Ovary (tissue), 9 donors: ENCODE data around the gene HOXB8. TPM values are rescaled to one million over a fixed set of nuclear protein-coding genes. Genes with fewer than 3 reads are reported as not detected.

Experiments used
- DNase-seq, 5 donors: peaks; one replicate each; pipeline ENCODE4 v3.0.0-alpha.2; 2019 to 2020
- H3K27ac ChIP-seq, 2 donors: fragments of 200-600 bp; one replicate each; pipeline versions ENCODE4 v1.5.1 to v1.8.0; 2019 to 2022
- H3K27me3 ChIP-seq: fragments of 200-600 bp; one replicate; pipeline ENCODE4 v1.8.0; 2022
- H3K36me3 ChIP-seq: fragments of 200-600 bp; sonication (generic); one replicate; pipeline ENCODE4 v1.5.1; 2019
- H3K4me1 ChIP-seq: one replicate; pipeline ENCODE4 v1.8.1; 2013; ENCODE audit warnings: mild to moderate bottlenecking, moderate library complexity; ENCODE audit not compliant: insufficient read depth
- H3K4me3 ChIP-seq: fragments of 200-600 bp; sonication (generic); one replicate; pipeline ENCODE4 v1.5.1; 2017
- H3K9me3 ChIP-seq, 2 donors: fragments of 200-600 bp in 1 of 2; sonication (generic) in 1 of 2; one replicate each; pipeline versions ENCODE4 v1.5.1 to v1.8.1; 2013 to 2019; ENCODE audit warnings: mild to moderate bottlenecking in 1 of 2, moderate library complexity in 1 of 2
- CTCF ChIP-seq, 3 donors: fragments of 450-650 bp in 2 of 3; fragments of 200-600 bp in 1 of 3; IDR thresholded peaks; one replicate each; pipeline versions ENCODE4 v1.5.1 to v1.8.0; 2016 to 2022; ENCODE audit warnings: antibody characterized with exemption in 3 of 3, mild to moderate bottlenecking in 1 of 3
- EP300 ChIP-seq: sonication (generic); formaldehyde crosslinking; IDR thresholded peaks from one replicate; pipeline ENCODE4 v1.6.1; 2017; ENCODE audit warnings: antibody characterized with exemption
- POLR2A ChIP-seq: fragments of 450-650 bp; IDR thresholded peaks from one replicate; pipeline ENCODE4 v1.6.1; 2017; ENCODE audit warnings: antibody characterized with exemption, mild to moderate bottlenecking, moderate library complexity
- WGBS, 3 donors: extraction: QIAGEN DNeasy Blood & Tissue Kit in 1 of 3; methylation state at CpG; one replicate each; pipeline versions ENCODE4 v1.1.5 to v1.1.7; 2013 to 2017; 5-methylcytosine and 5-hydroxymethylcytosine counted together
- intact Hi-C, 4 donors: fragments of 100-400 bp; cut with DNase I; formaldehyde crosslinking; loops; one replicate each; pipeline versions ENCODE4 v1.11.0 to v1.15.1; 2022 to 2023
- polyA plus RNA-seq, 2 donors: library from polyadenylated mRNA; stranded (reverse); fragments of 200-250 nt in 1 of 2; fragments of 350-450 nt in 1 of 2; fragmentation: Illumina TruSeq in 1 of 2; extraction: RNeasy Lipid Tissue Mini Kit (QIAGEN cat#74804) in 1 of 2; gene quantifications; one replicate each; pipeline ENCODE4 v1.2.3, GENCODE V29; 2013 to 2014
- total RNA-seq, 7 donors: library from RNA; depleted of rRNA in 2 of 7; stranded (reverse); fragments of >200 nt in 2 of 7; fragmentation: NEBNext Ultra II Directional in 3 of 7; extraction: Animal tissue kit (Norgen Biotek cat#: 25700) in 3 of 7; gene quantifications; one replicate each; pipeline versions ENCODE4 v1.1.0 to v1.2.4, GENCODE V29; 2016 to 2023
- donor health status: DM: no; HTN: no; CAD: no; lungs with moderate emphysema.
- donor health status: DM: no; HTN: no; CAD: no.
- donor health status: Bipolar disorder and iron deficiency.
- donor health status: DM: yes; HTN: yes; CAD: no.
- donor health status: DM: no; HTN: no; CAD: no.
- donor health status: DM: yes; HTN: yes; CAD: no.

Gene HOXB8
- total and polyA plus RNA-seq, 9 donors: 0.17 to 2.5 (median 0.28) TPM; not detected in 4

- Histone ChIP-seq H3K27me3 (no peaks in the 10 kb centered on the region), H3K9me3 (no peaks in the 10 kb centered on the region), H3K4me1 (no peaks in the 10 kb centered on the region), H3K27ac (no peak overlapping the region), H3K4me3 (no peak overlapping the region), H3K36me3 (no peaks in the 10 kb centered on the region)
- TF ChIP-seq CTCF (IDR thresholded peaks at IDR 0.05) (no peak), POLR2A (no peak), EP300 (no peak)
- DNase-seq: no peak
- WGBS, 3 donors: 16 to 30% (median 22%) methylated on average over 15 of the region's 15 CpGs
- intact Hi-C loops: no loop called here
Measured at GRCh38 chr17:48630009-48630924, 15.2 kb upstream of the HOXB8 start.

GRCh38 chr17:48629411-48629759, 14.3 kb upstream of the HOXB8 start:
- Histone ChIP-seq H3K36me3 (no peaks in the 10 kb centered on the region), H3K27me3 (peaks cover 2% of the 10 kb centered on the region), H3K9me3 (no peaks in the 10 kb centered on the region), H3K4me3 (no peak overlapping the region), H3K27ac (no peak overlapping the region), H3K4me1 (peaks cover 2% of the 10 kb centered on the region)
- TF ChIP-seq EP300 (no peak), POLR2A (no peak), CTCF (IDR thresholded peaks at IDR 0.05) (no peak)
- no peak for DNase-seq
- intact Hi-C loops: loop anchor here in 1 of 4 donors (10.0 kb wide), 1 partner anchor 295 kb away; no protein-coding TSS in a partner anchor
- 17 to 39% (median 22%) methylated on average over 5 of the region's 5 CpGs for WGBS, 3 donors

- peaks cover 2% of the 10 kb centered on the region for H3K4me1 ChIP-seq
- H3K4me3 ChIP-seq: no peak overlapping the region
- intact Hi-C loops: loop anchor here in 1 of 4 donors (10.0 kb wide), 1 partner anchor 294 kb away; no protein-coding TSS in a partner anchor
- 17 to 23% (median 19%) methylated on average over 5 of the region's 5 CpGs for WGBS, 3 donors
- no peaks in the 10 kb centered on the region for H3K36me3 ChIP-seq
- no peaks in the 10 kb centered on the region for H3K9me3 ChIP-seq
- H3K27me3 ChIP-seq: peaks cover 2% of the 10 kb centered on the region
- H3K27ac ChIP-seq: no peak overlapping the region
- no peak for DNase-seq
- no peak for TF ChIP-seq POLR2A
- no peak for TF ChIP-seq EP300
- no peak for TF ChIP-seq CTCF (IDR thresholded peaks at IDR 0.05)
Measured at GRCh38 chr17:48628649-48629410, 13.7 kb upstream of the HOXB8 start.

- peaks cover 2% of the 10 kb centered on the region for H3K4me1 ChIP-seq
- no peak for DNase-seq
Measured at GRCh38 chr17:48627623-48628521, 12.8 kb upstream of the HOXB8 start.

More at GRCh38 chr17:48627623-48628521, 12.8 kb upstream of the HOXB8 start:
- Histone ChIP-seq H3K36me3 (no peaks in the 10 kb centered on the region), H3K27ac (no peak overlapping the region), H3K27me3 (peaks cover 2% of the 10 kb centered on the region), H3K9me3 (no peaks in the 10 kb centered on the region), H3K4me3 (no peak overlapping the region)
- TF ChIP-seq POLR2A (no peak), EP300 (no peak), CTCF (IDR thresholded peaks at IDR 0.05) (no peak)
- intact Hi-C loops: loop anchor here in 1 of 4 donors (10.0 kb wide), 1 partner anchor 293 kb away; no protein-coding TSS in a partner anchor
- WGBS, 3 donors: 3 to 12% (median 4%) methylated on average over 27 of the region's 27 CpGs
